Neutrophil (primary cell): ENCODE measurements around the gene BCL2L2.
A peak's percentile ranks its signal among the peaks of the same experiment; 100 is the strongest.

Experiments used
- H3K27ac ChIP-seq: fragments of 200-600 bp; sonication (generic); 2 replicates; pipeline ENCODE4 v1.5.1; 2016; ENCODE audit warnings: mild to moderate bottlenecking, moderate library complexity
- H3K27me3 ChIP-seq: fragments of 200-600 bp; sonication (generic); 2 replicates; pipeline ENCODE4 v1.6.0; 2016; ENCODE audit warnings: mild to moderate bottlenecking
- H3K36me3 ChIP-seq: fragments of 200-600 bp; sonication (generic); 2 replicates; pipeline ENCODE4 v1.5.1; 2017
- H3K4me1 ChIP-seq, 2 experiments: fragments of 200-600 bp in 1 of 2; sonication (generic) in 1 of 2; 1 replicate in 1 of 2; 2 replicates in 1 of 2; pipeline versions ENCODE4 v1.5.1 to v1.6.1; 2013 to 2016; ENCODE audit warnings: low read depth in 1 of 2, low read length in 1 of 2, mild to moderate bottlenecking in 1 of 2, moderate library complexity in 1 of 2; ENCODE audit not compliant: control insufficient read depth in 1 of 2, insufficient read depth in 1 of 2
- H3K4me3 ChIP-seq, 2 experiments: fragments of 200-600 bp in 1 of 2; sonication (generic) in 1 of 2; 1 replicate in 1 of 2; 2 replicates in 1 of 2; pipeline ENCODE4 v1.5.1; 2013 to 2016; ENCODE audit warnings: low read depth in 1 of 2, low read length in 1 of 2, mild to moderate bottlenecking in 1 of 2, moderate library complexity in 1 of 2
- H3K9me3 ChIP-seq: fragments of 200-600 bp; sonication (generic); 2 replicates; pipeline ENCODE4 v1.5.1; 2016
- TF ChIP-seq, protein P1 (sequence below): fragments of 200-600 bp; sonication (generic); IDR thresholded peaks from 2 replicates; pipeline ENCODE4 v1.5.1; 2016; ENCODE audit warnings: antibody characterized with exemption

Gene BCL2L2

DNA sequence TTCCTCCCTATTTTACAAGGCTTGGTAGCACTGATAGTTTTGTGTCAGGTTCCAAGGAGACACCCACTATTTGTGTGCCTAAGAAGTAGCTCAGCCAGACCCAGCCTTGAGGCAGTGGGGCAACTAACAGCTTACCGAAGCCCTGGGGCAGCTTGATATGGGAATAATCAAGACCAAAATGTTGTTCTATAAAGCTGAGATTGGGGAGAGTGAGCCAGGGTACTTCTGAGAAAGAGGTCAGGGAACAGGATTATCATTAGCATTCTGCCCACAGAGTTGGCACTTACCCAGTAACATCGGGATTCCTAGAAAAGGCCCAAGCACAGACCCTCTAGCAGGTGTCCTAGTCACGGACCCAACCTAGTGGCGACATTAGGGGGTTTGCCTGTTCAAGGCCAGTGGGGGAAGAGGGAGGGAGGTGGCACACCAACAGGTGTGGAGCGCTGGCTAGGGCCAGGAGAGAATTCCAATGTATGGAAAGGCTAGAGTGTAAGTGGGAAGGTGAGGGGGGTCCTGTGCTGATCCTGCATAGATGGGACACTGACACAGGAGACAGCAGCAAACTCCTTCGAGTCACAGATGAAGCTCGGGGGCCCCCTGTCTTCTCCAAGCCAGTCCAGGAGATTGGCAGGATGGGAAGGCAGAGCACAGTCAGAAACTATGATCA, 8.9 kb upstream of the BCL2L2 start:
- TF ChIP-seq, protein P1, sequence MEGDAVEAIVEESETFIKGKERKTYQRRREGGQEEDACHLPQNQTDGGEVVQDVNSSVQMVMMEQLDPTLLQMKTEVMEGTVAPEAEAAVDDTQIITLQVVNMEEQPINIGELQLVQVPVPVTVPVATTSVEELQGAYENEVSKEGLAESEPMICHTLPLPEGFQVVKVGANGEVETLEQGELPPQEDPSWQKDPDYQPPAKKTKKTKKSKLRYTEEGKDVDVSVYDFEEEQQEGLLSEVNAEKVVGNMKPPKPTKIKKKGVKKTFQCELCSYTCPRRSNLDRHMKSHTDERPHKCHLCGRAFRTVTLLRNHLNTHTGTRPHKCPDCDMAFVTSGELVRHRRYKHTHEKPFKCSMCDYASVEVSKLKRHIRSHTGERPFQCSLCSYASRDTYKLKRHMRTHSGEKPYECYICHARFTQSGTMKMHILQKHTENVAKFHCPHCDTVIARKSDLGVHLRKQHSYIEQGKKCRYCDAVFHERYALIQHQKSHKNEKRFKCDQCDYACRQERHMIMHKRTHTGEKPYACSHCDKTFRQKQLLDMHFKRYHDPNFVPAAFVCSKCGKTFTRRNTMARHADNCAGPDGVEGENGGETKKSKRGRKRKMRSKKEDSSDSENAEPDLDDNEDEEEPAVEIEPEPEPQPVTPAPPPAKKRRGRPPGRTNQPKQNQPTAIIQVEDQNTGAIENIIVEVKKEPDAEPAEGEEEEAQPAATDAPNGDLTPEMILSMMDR, result no peak
- Histone ChIP-seq H3K4me1 (peaks cover 23 to 48% of the 10 kb centered on the region in 2 experiments), H3K27ac (peak overlapping the region; percentile 44), H3K36me3 (peaks cover 16% of the 10 kb centered on the region), H3K9me3 (no peaks in the 10 kb centered on the region), H3K4me3 (no peak overlapping the region), H3K27me3 (no peaks in the 10 kb centered on the region)

DNA sequence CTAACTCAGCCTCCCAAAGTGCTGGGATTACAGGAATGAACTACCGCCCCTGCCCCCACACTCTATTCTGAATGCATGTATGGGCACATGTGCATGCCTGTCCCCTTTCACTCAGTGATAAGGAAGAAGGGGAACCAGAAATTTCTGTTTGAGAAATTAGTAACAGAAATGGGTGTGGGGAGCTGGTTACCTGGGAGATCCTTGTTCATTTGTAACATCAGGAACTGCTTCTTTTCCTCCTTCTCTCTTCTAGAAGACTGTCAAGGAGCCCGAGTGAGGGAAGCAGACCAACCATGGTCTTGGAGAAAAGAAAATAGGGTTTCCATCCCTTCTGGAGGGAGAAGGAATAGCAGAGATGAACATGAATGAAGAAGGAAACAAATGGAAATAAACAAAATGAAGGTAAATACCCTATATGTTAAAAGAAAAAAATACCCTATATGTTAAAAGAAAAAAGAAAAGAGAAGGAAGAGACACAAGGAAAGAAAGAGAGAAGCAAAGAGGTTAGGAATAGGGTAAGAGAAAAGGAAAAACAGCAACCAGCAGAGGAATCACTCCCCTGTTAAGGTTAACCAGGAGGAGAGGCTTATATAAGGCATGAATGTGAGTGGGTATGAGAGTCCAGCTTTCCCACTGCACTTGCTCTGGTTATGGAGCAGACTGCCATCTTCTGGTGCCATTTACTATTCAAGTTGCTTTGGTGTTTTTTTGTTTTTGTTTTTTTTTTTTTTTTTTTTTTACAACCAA, 7.2 kb upstream of the BCL2L2 start:
- TF ChIP-seq, protein P1, result no peak
- H3K4me1 ChIP-seq, result peaks cover 24 to 49% of the 10 kb centered on the region in 2 experiments
- H3K9me3 ChIP-seq, result no peaks in the 10 kb centered on the region
- peaks cover 16% of the 10 kb centered on the region for H3K36me3 ChIP-seq
- H3K4me3 ChIP-seq, result no peak overlapping the region
- H3K27me3 ChIP-seq, result no peaks in the 10 kb centered on the region
- peak overlapping the region; percentile 44 for H3K27ac ChIP-seq

DNA sequence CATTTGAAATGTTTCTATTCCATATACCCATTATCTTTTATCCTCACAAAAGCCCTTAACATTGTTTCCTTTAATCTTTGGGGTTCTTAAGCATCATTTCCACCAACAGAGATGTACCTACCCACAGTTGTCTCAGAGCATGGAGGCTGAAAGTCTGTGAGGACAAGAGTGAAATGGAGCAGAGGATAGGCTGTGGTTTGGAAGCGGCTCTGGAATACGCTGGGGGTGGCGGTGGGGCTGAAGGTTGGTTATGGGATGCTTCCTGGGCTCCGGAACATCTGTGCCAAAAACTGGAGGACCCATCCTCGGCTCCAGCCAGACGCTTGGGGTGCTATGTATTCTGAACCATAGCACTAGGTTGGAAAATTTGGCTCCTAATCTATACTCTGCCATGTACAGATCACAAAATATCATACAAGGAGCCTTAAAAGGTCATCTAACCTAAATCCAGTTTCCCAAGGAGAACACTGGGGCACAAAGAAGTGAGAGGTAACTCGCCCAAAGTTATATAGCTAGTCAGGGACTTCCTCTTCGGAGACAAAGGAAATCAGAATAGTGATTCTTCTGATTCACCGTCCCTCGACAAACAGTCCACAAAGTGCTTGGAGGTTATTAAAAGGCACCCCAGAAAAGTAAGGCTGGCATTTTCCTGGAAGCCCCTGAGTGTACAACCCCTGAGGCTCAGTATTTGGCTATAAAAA, 6.5 kb upstream of the BCL2L2 start:
- H3K4me1 ChIP-seq, result peaks cover 17 to 41% of the 10 kb centered on the region in 2 experiments
- no peaks in the 10 kb centered on the region for H3K27me3 ChIP-seq
- TF ChIP-seq, protein P1, result no peak
- peak overlapping the region; percentile 99 for H3K27ac ChIP-seq
- H3K9me3 ChIP-seq, result no peaks in the 10 kb centered on the region
- peak overlapping the region; percentile 94 to 99 for H3K4me3 ChIP-seq
- H3K36me3 ChIP-seq, result peaks cover 16% of the 10 kb centered on the region

DNA sequence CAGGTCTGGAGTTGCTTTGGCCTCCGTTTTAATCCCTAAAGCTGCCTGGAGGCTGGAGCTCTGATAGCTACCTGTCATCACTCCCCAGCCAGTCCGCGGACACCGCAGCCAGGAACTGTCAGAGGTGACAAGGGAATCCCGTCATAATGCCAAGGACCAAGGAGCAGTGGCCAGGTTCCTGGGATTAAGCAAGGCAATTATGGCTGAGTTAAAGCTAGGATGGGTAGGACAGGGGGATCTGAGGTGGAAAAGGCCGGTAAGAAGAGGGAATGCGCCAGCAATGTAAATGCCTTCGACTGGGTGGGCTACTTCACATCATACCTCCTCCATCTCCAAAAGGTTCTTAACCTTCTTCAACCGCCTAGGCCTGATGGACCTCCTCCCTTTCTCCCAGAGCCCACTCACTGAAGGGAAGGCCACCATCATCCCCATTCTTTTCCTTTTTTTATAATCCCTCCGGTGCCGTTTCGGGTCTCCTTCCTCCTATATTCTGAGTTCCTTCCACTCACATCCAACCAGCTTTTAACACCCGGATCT, 5.9 kb upstream of the BCL2L2 start:
- peak overlapping the region; percentile 94 to 99 for H3K4me3 ChIP-seq
- peak overlapping the region; percentile 99 for H3K27ac ChIP-seq
- TF ChIP-seq, protein P1, result no peak
- peaks cover 16% of the 10 kb centered on the region for H3K36me3 ChIP-seq
- H3K4me1 ChIP-seq, result peaks cover 19 to 40% of the 10 kb centered on the region in 2 experiments
- no peaks in the 10 kb centered on the region for H3K9me3 ChIP-seq
- no peaks in the 10 kb centered on the region for H3K27me3 ChIP-seq

DNA sequence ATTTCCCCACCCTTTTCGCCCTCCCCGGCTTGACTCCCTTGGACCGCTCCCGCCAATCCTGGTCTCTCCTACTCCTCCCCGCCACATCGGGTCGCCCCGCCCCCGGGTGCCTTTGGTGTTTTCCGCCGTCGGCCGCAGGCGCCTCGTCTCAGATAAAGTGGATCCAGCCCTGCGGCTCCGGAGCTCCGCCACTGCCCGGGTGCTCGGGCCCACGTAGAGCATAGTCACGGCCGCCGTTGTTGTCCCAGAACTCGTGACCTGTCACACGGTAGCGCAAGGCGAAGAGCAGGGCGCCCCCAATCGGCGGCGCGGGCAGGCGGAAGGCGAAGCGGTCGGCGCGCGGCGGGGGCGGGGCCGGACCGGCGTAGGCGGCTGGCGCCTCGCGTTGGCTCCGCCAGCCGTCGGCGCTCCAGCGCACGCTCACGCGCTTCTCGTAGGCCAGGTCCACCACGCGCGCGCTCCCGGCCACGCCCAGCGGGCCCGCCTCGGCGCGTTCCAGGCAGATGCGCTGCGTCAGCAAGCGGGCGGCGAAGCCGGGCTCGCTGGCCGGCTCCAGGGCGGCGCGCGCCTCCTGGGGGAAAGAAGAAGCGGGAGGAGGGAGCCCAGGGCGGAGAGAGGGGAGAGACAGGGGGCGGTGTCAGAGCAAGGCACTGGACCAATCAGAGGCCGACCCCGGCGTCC, 5.2 kb upstream of the BCL2L2 start:
- Histone ChIP-seq H3K27me3 (no peaks in the 10 kb centered on the region), H3K36me3 (peaks cover 16% of the 10 kb centered on the region), H3K4me3 (peak overlapping the region; percentile 94 to 99), H3K9me3 (no peaks in the 10 kb centered on the region), H3K27ac (peak overlapping the region; percentile 99), H3K4me1 (peaks cover 26 to 47% of the 10 kb centered on the region in 2 experiments)
- TF ChIP-seq, protein P1, result peak; percentile 91
